Ishikawa (cell line): Measurements from ENCODE around the gene RPL38.
A peak's percentile ranks its signal among the peaks of the same experiment; 100 is the strongest.

Source experiments
- CEBPB ChIP-seq: IDR thresholded peaks from 2 replicates; pipeline ENCODE4 v1.6.1; 2012
- NFIC ChIP-seq: IDR thresholded peaks from 2 replicates; pipeline ENCODE4 v1.6.1; 2012
- RAD21 ChIP-seq: IDR thresholded peaks from 2 replicates; pipeline ENCODE4 v1.6.1; 2012; ENCODE audit warnings: low read depth
- TAF1 ChIP-seq: IDR thresholded peaks from 2 replicates; pipeline ENCODE4 v1.6.1; 2012; ENCODE audit warnings: low read depth, mild to moderate bottlenecking
- ZBTB7A ChIP-seq: IDR thresholded peaks from 2 replicates; pipeline ENCODE4 v1.6.1; 2012; ENCODE audit warnings: low read depth
- TF ChIP-seq, protein P1 (sequence below): IDR thresholded peaks from 2 replicates; pipeline ENCODE4 v1.6.1; 2012

DNA sequence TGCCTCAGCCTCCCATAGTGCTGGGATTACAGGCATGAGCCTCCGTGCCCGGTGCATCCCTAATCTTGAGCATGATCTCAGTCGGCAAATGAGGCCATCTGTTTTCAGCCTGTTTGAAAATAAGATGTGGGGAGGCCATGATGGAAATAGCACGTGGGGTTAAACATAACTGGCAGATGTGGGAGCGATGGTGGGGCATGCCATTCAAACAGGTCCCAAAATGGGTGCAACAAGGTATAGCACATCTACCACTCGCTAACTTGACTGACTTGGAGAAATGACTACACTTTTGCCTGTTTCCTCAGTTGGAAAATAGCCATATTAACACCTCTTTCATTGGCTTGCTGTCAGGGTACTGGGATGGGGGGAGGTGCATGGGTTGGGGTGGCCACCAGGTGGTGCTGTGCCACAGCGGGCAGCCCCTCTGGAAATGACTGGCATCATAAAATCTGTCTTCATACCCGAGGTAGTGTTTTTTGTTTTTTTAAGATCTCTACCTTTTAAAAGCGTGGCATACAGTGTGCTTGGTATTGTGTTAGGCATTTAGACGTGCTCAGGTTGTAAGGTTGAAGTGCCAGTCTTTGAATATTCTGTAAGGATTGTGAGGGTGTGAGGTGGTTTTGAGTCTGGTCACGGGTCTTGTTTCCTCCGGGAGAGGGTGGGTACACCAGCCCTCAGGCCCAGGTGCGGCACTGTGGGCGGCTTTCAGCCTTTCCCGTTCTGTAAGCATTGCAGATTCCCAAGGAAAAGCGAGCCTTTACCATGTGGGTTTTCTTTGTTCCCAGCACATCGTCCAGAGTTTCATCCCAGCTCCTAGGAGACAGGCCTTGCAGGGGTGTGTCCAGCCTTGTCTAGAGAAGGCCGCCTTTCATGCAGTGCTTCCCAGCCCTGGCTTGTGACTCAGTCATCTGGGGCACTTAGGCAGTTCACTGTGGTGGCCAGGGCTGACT is 7.0 kb downstream of the RPL38 start:
- TF ChIP-seq CEBPB: no peak
- TF ChIP-seq NFIC: peak; percentile 57; the same call in 1 of the 2 replicates
- TF ChIP-seq, protein P1, sequence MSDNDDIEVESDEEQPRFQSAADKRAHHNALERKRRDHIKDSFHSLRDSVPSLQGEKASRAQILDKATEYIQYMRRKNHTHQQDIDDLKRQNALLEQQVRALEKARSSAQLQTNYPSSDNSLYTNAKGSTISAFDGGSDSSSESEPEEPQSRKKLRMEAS: no peak
- no peak for TF ChIP-seq TAF1
- peak; percentile 42 for TF ChIP-seq RAD21
- TF ChIP-seq ZBTB7A: no peak
